ENCODE measurements around the gene MDGA2.

Gene MDGA2

DNA sequence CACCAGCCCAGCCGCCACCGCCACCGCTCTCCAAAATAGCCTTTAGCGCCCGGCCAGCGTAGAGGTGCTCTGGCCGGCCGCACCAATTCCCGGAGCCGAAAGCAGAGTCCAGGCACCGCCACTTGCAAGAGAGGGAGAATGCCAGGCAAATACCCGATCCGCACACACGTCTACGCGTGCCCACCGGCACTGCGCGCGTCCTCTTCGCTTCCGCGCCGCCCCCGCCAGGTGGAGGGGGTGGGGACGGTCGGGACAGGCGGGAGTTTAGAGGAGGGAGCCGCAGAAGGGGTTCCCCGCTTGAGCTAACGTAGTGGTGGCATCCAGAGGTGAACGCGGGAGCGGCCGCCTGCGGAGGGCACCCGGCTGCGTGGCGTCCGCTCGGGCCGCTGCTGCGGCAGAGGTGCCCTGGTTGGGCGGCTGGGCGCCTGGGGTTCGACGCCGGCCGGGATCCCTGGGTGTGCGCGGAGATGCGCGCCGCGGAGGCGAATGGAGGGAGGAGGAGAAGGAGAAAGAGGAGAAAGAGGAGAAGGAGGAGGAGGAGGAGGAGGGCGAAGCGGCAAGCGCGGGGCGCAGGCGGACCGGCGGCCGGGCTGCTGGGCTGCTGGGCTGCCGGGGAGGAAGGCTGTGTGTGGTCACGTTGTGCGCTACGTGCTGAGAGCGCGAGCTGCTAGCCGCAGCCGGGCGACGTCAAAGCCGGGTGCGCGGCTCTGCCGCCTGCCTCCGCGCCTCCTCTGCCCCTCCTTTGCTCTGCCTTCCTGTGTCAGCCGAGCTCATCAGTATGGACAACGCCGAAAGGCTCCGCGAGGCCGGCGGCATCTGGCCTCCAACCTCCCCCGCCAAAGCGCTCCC is at the start of gene MDGA2:
TSS of gene MDGA2 (minus strand) at position 140 of the 849 bp plus-strand sequence.
- Mint-ChIP-seq H3K27ac (ENCODE audit: low read depth) (no peak within 1 kb of the TSS), H3K4me3 (no peak within 1 kb of the TSS), H3K27me3 (no peaks in the 10 kb centered on the region), H3K4me1 (no peaks in the 10 kb centered on the region), H3K36me3 (ENCODE audit: insufficient read depth) (peaks cover 2% of the 10 kb centered on the region), H3K9me3 (peaks cover 4% of the 10 kb centered on the region)
- DNase-seq (ENCODE audit: low spot score in 2 of 2), result no peak
- no peak for ATAC-seq (replicated peaks; ENCODE audit: extremely low read depth, poor library complexity, severe bottlenecking)

DNA sequence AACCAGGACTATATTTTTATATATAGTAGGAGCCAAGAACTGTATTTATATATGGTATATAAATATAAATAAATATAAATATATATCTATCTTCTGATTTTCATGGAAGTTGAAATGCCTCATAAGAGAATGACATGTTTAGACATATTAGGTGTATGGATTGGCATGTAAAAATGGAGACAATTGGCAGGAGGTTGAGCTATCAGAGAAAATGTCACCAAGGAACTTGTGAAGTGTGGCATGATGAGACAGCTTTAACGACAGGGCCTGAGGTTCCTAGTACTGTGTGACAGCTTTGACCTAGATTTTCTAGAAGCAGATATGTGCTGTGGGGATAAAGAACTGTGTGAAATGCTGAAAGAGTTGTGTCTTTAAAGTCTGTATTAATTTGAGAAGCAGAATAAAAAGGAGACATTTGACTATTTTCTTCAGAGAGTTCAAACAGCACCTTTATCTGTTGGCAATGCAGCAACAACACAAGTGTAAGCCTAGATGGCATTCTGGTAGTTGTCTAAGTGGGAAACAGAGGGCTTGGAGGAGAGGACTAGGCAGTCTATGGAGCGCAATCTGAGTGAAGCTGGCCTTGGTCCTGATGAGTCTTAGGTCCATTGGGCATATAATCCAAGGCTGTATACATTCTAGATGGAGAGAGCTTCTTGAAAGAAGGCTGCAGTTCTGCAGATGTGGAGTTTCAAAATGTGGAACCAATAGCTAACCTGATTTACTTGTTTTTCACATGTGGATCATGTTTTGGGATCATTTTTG is 47.7 kb upstream of the MDGA2 start:
- ATAC-seq (replicated peaks; ENCODE audit: extremely low read depth, poor library complexity, severe bottlenecking), result no peak
- DNase-seq (ENCODE audit: low spot score in 2 of 2), result no peak
- Mint-ChIP-seq H3K4me3 (no peak overlapping the region), H3K4me1 (no peaks in the 10 kb centered on the region), H3K27me3 (no peaks in the 10 kb centered on the region), H3K36me3 (ENCODE audit: insufficient read depth) (no peaks in the 10 kb centered on the region), H3K9me3 (no peaks in the 10 kb centered on the region), H3K27ac (ENCODE audit: low read depth) (no peak overlapping the region)

DNA sequence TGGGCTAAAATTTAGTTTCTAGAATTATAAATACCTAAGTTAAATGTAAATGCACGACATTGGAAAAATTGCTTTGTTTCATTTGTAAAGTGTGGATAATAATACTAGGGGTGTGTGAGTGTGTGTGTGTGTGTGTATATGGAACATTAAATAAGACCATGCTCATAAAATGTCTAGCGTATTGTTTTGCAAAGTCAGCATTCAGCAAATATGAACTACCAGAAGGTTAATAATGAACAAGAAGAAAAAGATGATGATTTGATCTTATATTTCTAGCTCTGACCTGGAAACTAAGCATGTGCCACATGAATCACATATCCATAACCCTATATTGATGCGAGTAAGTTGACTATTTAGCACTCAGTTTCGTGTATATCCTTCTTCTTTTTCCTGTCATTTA is 44.9 kb upstream of the MDGA2 start:
- no peaks in the 10 kb centered on the region for H3K36me3 Mint-ChIP-seq (ENCODE audit: insufficient read depth)
- H3K4me3 Mint-ChIP-seq, result no peak overlapping the region
- H3K27ac Mint-ChIP-seq (ENCODE audit: low read depth), result no peak overlapping the region
- no peaks in the 10 kb centered on the region for H3K9me3 Mint-ChIP-seq
- no peak for DNase-seq (ENCODE audit: low spot score in 2 of 2)
- no peak for ATAC-seq (replicated peaks; ENCODE audit: extremely low read depth, poor library complexity, severe bottlenecking)
- H3K27me3 Mint-ChIP-seq, result no peaks in the 10 kb centered on the region
- H3K4me1 Mint-ChIP-seq, result no peaks in the 10 kb centered on the region

DNA sequence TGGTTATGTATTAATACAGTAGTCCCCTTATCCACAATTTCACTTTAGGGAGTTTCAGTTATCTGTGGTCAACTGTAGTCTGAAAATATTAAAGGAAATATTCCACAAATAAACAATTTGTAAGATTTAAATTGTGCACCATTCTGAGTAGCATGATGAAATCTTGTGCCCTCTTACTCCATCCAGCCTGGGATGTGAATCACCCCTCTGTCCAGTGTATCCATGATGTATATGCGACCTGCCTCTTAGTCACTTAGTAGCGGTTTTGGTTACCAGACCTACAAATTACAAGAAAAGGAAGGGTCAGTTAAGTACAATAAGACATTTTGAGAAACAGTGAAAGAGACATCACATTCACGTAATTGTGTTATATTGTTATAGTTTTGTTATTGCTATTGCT is 39.9 kb upstream of the MDGA2 start:
- no peak for ATAC-seq (replicated peaks; ENCODE audit: extremely low read depth, poor library complexity, severe bottlenecking)
- DNase-seq (ENCODE audit: low spot score in 2 of 2), result no peak
- Mint-ChIP-seq H3K4me1 (no peaks in the 10 kb centered on the region), H3K27me3 (no peaks in the 10 kb centered on the region), H3K4me3 (no peak overlapping the region), H3K9me3 (no peaks in the 10 kb centered on the region), H3K27ac (ENCODE audit: low read depth) (no peak overlapping the region), H3K36me3 (ENCODE audit: insufficient read depth) (no peaks in the 10 kb centered on the region)

DNA sequence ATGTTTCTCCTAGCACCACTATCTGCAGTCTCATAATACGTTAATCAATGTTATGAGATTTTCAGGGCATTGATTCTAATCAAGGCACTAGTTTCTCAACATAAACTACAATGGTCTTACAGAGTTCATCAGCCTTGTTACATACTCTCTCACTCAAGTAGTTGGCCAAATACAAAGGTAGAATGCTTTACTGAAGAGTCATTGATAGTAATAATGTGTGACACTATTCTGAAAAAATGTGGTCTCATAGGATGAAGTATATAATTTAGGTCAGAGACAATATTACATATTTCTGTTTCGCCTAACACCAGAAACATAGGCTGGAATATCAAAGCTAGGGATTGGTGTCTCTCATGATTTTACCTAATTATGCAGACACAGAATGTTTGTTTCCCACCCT is 35.2 kb upstream of the MDGA2 start:
- no peak overlapping the region for H3K4me3 Mint-ChIP-seq
- ATAC-seq (replicated peaks; ENCODE audit: extremely low read depth, poor library complexity, severe bottlenecking), result no peak
- no peak overlapping the region for H3K27ac Mint-ChIP-seq (ENCODE audit: low read depth)
- no peaks in the 10 kb centered on the region for H3K36me3 Mint-ChIP-seq (ENCODE audit: insufficient read depth)
- peaks cover 6% of the 10 kb centered on the region for H3K9me3 Mint-ChIP-seq
- no peaks in the 10 kb centered on the region for H3K4me1 Mint-ChIP-seq
- no peak for DNase-seq (ENCODE audit: low spot score in 2 of 2)
- no peaks in the 10 kb centered on the region for H3K27me3 Mint-ChIP-seq

DNA sequence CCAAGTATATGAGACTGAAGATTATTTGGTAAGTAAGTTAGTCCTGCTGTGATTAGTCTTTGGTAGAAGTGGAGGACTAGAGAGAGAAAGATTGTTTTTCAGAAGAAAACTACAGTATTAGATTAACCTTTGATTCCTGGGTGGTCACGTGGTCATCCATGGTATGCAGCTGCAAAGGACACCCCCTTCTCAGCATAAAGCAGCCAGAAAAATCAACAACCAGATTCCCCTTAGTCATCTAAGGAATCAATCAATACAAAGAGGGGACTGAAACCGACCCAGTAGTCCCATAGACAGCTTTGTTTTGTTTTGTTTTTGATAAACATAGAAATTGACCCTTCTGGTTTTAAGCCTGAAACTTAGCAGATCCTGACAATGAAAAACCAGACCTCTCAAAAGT is 30.3 kb upstream of the MDGA2 start:
- no peaks in the 10 kb centered on the region for H3K27me3 Mint-ChIP-seq
- no peaks in the 10 kb centered on the region for H3K4me1 Mint-ChIP-seq
- no peaks in the 10 kb centered on the region for H3K36me3 Mint-ChIP-seq (ENCODE audit: insufficient read depth)
- no peak overlapping the region for H3K4me3 Mint-ChIP-seq
- H3K27ac Mint-ChIP-seq (ENCODE audit: low read depth), result no peak overlapping the region
- no peak for DNase-seq (ENCODE audit: low spot score in 2 of 2)
- ATAC-seq (replicated peaks; ENCODE audit: extremely low read depth, poor library complexity, severe bottlenecking), result no peak
- peaks cover 9% of the 10 kb centered on the region for H3K9me3 Mint-ChIP-seq

DNA sequence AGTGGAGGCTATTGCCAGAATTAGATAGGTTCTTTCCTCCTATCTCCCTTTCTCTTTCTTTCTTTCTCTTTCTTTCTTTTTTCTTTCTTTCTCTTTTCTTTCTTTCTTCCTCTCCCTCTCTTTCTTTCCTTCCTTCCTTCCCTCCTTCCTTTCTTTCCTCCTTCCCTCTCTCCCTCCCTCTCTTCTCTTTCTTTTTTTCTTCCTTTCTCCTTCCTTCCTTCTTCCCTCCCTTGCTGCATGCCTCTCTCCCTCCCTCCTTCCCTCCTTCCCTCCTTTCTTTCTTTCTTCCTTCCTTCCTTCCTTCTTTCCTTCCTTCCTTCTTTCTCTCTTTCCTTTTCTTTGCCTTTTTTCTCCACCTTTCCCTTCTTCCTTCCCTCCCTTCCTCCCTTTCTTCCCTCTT is 16.4 kb upstream of the MDGA2 start:
- DNase-seq (ENCODE audit: low spot score in 2 of 2), result no peak
- Mint-ChIP-seq H3K27me3 (no peaks in the 10 kb centered on the region), H3K27ac (ENCODE audit: low read depth) (no peak overlapping the region), H3K4me1 (no peaks in the 10 kb centered on the region), H3K9me3 (peaks cover 26% of the 10 kb centered on the region), H3K36me3 (ENCODE audit: insufficient read depth) (peaks cover 2% of the 10 kb centered on the region), H3K4me3 (no peak overlapping the region)
- ATAC-seq (replicated peaks; ENCODE audit: extremely low read depth, poor library complexity, severe bottlenecking), result no peak

DNA sequence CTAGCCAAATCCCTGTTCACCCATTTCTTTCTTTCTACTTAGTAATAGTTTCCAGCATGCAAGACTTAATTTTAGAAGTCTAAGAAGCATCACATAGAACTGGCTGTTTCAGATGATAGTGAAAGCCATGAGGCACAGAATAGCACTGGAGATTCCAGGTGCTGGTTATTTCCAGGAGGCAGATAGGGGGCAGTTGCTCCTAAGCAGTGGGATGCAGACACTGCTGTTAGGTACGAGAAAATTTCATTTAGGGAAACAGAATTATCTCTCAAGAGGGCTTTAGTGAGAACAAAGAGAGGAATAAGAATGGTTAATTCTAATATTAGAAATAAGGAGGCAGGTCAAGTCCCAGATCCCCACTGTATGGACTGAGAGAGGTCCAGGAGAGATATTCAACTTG is 3.6 kb upstream of the MDGA2 start:
- peaks cover 21% of the 10 kb centered on the region for H3K9me3 Mint-ChIP-seq
- H3K27ac Mint-ChIP-seq (ENCODE audit: low read depth), result no peak overlapping the region
- H3K27me3 Mint-ChIP-seq, result no peaks in the 10 kb centered on the region
- ATAC-seq (replicated peaks; ENCODE audit: extremely low read depth, poor library complexity, severe bottlenecking), result no peak
- H3K4me3 Mint-ChIP-seq, result no peak overlapping the region
- no peaks in the 10 kb centered on the region for H3K4me1 Mint-ChIP-seq
- H3K36me3 Mint-ChIP-seq (ENCODE audit: insufficient read depth), result no peaks in the 10 kb centered on the region
- DNase-seq (ENCODE audit: low spot score in 2 of 2), result no peak

DNA sequence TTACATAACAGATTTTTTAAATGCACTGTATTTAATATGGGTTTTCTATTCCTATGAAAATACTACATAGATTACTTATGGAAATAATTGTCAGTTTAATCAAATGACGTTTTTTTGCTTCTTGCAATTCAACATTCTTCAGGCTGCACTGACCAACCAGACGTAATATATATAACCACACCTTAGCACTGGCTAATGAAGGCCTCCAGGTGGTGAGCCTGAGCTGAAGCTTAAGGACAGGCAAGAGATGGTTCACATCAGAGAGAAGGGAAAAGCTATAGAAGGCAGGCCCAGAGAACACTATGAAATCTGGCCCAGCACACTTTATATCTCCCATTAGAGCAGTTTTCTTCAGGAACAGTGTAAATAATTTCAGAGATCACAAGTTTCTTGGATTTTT is 2.8 kb upstream of the MDGA2 start:
- ATAC-seq (replicated peaks; ENCODE audit: extremely low read depth, poor library complexity, severe bottlenecking), result no peak
- no peak for DNase-seq (ENCODE audit: low spot score in 2 of 2)
- Mint-ChIP-seq H3K36me3 (ENCODE audit: insufficient read depth) (no peaks in the 10 kb centered on the region), H3K4me1 (no peaks in the 10 kb centered on the region), H3K4me3 (no peak overlapping the region), H3K9me3 (peaks cover 21% of the 10 kb centered on the region), H3K27me3 (no peaks in the 10 kb centered on the region), H3K27ac (ENCODE audit: low read depth) (no peak overlapping the region)

DNA sequence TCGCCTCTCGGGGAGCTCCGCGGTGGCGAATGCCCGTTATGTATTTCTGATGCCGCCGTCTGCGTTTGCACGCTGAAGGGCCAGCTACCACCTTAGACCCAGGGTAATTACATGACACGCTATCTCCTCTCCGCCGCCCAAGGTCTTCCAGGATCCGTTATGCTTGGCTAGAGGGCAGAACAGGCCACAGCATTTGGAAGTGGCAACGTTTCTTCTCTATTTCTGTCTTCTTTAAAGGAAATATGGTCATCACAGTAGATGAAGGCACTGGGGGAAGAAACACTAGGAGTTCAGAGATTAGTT is 861 bp upstream of the MDGA2 start:
- H3K4me3 Mint-ChIP-seq, result no peak overlapping the region
- DNase-seq (ENCODE audit: low spot score in 2 of 2), result no peak
- H3K9me3 Mint-ChIP-seq, result peaks cover 9% of the 10 kb centered on the region
- H3K27me3 Mint-ChIP-seq, result no peaks in the 10 kb centered on the region
- ATAC-seq (replicated peaks; ENCODE audit: extremely low read depth, poor library complexity, severe bottlenecking), result no peak
- H3K4me1 Mint-ChIP-seq, result no peaks in the 10 kb centered on the region
- H3K36me3 Mint-ChIP-seq (ENCODE audit: insufficient read depth), result peaks cover 2% of the 10 kb centered on the region
- H3K27ac Mint-ChIP-seq (ENCODE audit: low read depth), result no peak overlapping the region

DNA sequence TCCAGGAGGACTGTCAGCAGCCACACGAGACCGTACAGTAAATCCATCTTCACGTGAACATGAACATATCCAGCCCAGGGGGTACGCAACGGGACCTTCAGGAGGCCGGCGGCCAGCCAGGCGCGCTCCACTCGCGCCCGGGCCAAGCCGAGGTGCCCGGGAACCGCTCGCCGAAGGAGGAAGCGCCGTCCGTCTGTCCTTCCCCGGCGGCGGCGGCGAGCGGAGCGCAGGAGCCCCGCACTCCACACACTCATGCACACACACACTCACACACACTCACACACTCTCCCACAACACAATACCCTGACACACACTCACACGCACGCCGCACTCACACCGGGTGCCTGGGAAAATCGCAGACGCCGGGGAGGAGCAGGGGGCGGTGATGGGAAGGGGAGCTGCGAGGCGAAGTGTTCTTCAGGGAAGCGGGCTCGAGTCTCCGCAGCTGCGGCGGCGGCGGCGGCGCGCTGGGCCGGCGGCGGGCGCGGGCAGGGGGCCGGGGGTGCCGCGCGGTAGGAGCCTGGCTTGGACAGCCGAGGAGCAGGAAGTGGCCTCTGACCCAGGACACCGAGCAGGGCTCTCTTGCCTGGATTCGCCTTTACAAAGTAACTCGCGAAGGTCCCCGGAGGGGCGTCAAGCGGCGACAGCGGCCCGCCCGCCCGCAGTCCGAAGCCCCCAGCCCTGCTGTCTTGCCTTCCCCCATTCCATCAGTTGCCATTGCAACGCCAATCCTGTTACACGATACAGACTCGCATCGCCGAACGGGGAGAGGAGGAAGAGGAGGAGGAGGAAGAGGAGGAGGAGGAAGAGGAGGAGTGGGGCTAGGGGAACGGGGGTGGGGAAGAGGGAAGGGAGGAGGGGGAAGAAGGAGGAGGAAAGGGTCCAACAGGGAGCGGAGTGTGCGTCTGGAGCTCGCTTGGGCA is 601 bp downstream of the MDGA2 start:
- H3K27ac Mint-ChIP-seq (ENCODE audit: low read depth), result no peak overlapping the region
- no peak overlapping the region for H3K4me3 Mint-ChIP-seq
- H3K36me3 Mint-ChIP-seq (ENCODE audit: insufficient read depth), result peaks cover 2% of the 10 kb centered on the region
- H3K27me3 Mint-ChIP-seq, result no peaks in the 10 kb centered on the region
- DNase-seq (ENCODE audit: low spot score in 2 of 2) (no peak), ATAC-seq (replicated peaks; ENCODE audit: extremely low read depth, poor library complexity, severe bottlenecking) (no peak)
- no peaks in the 10 kb centered on the region for H3K4me1 Mint-ChIP-seq
- H3K9me3 Mint-ChIP-seq, result peaks cover 4% of the 10 kb centered on the region

DNA sequence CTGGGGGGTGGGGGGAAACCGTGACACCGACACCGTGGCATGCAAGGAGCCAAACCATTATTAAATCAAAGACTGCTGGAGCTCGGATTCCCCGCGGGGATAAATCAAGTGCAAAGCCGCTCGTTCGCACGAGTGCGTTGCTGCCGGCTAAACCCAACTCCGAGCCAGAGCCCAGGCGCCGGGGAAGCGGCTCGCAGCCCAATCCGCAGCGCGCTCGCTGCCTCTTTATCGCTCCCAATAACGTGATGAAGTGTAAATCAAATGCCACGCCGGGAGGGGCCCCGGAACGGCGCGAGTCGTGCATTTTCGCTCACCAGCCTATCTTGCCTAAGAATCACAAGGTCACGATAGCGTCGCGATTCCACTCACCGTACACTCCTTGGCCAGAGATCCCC is 1.3 kb downstream of the MDGA2 start:
- DNase-seq (ENCODE audit: low spot score in 2 of 2), result no peak
- ATAC-seq (replicated peaks; ENCODE audit: extremely low read depth, poor library complexity, severe bottlenecking), result no peak
- no peaks in the 10 kb centered on the region for H3K27me3 Mint-ChIP-seq
- H3K27ac Mint-ChIP-seq (ENCODE audit: low read depth), result no peak overlapping the region
- no peaks in the 10 kb centered on the region for H3K4me1 Mint-ChIP-seq
- peaks cover 2% of the 10 kb centered on the region for H3K36me3 Mint-ChIP-seq (ENCODE audit: insufficient read depth)
- no peak overlapping the region for H3K4me3 Mint-ChIP-seq
- H3K9me3 Mint-ChIP-seq, result peaks cover 4% of the 10 kb centered on the region

Measured in central memory CD8-positive, alpha-beta T cell (primary cell).